Pancreas (tissue), 10 donors: ENCODE data around the gene DDX52. TPM values are rescaled to one million over a fixed set of nuclear protein-coding genes. Genes with fewer than 3 reads are reported as not detected.

ENCODE experiments used
- ATAC-seq, 4 donors: fragments of 200-7000 bp; cut with Tn5 transposase; one replicate each; pipeline versions ENCODE4 v1.8.0 to v1.9.1; 2020; ENCODE audit warnings: mild to moderate bottlenecking in 4 of 4, moderate library complexity in 4 of 4
- DNase-seq, 6 donors: peaks; one replicate each; pipeline ENCODE4 v3.0.0-alpha.2; 2020
- FAIRE-seq: peaks from 2 replicates; lab custom pipeline; 2012; peaks lifted over from hg19 to GRCh38; lab: Jason Lieb, UNC
- H3K27ac ChIP-seq, 4 donors: fragments of 200-600 bp; sonication (generic); 1 replicate in 3 of 4; 2 replicates in 1 of 4; pipeline versions ENCODE4 v1.5.0 to v1.8.0; 2020
- H3K27me3 ChIP-seq, 4 donors: fragments of 200-600 bp; one replicate each; pipeline ENCODE4 v1.8.0; 2021
- H3K36me3 ChIP-seq, 3 donors: fragments of 200-600 bp; sonication (generic) in 1 of 3; one replicate each; pipeline versions ENCODE4 v1.5.0 to v1.8.0; 2020 to 2021
- H3K4me1 ChIP-seq, 3 donors: fragments of 200-600 bp; one replicate each; pipeline ENCODE4 v1.8.0; 2021
- H3K4me3 ChIP-seq, 4 donors: fragments of 200-600 bp; sonication (generic) in 2 of 4; one replicate each; pipeline versions ENCODE4 v1.5.0 to v1.8.0; 2020 to 2021
- H3K9me3 ChIP-seq, 4 donors: fragments of 200-600 bp; one replicate each; pipeline ENCODE4 v1.8.0; 2021
- WGBS, 2 donors: extraction: QIAGEN DNeasy Blood & Tissue Kit; methylation state at CpG; one replicate each; pipeline ENCODE4 v1.1.7; 2013; 5-methylcytosine and 5-hydroxymethylcytosine counted together
- intact Hi-C, 3 donors: fragments of 100-400 bp; cut with DNase I; formaldehyde crosslinking; loops; one replicate each; pipeline versions ENCODE4 v1.11.1 to v1.14.2; 2022
- polyA plus RNA-seq, 2 donors: library from polyadenylated mRNA; stranded (reverse); fragments of 200-250 nt; gene quantifications; one replicate each; pipeline ENCODE4 v1.2.3, GENCODE V29; 2013
- total RNA-seq, 6 donors: library from RNA; stranded (reverse); fragmentation: NEBNext Ultra II Directional in 4 of 6; extraction: Animal tissue kit (Norgen Biotek cat#: 25700) in 4 of 6; gene quantifications; one replicate each; pipeline versions ENCODE4 v1.2.1 to v1.2.4, GENCODE V29; 2021 to 2023
- TF ChIP-seq, protein P1 (sequence below), 4 donors: fragments of 200-600 bp; sonication (generic) in 3 of 4; IDR thresholded peaks; one replicate each; pipeline versions ENCODE4 v1.5.0 to v1.8.0; 2021; ENCODE audit warnings: antibody characterized with exemption in 4 of 4
- donor health status: healthy with polysubstance abuse.
- donor health status: DM: no; HTN: no; CAD: no; lungs with moderate emphysema.
- donor health status: DM: no; HTN: no; CAD: no.
- donor health status: control.
- donor health status: control.
- donor health status: Bipolar disorder and iron deficiency.
- donor health status: DM: yes; HTN: yes; CAD: no.
- donor health status: DM: no; HTN: no; CAD: no.
- donor health status: DM: no; HTN: no; CAD: no.
- donor health status: DM: yes; HTN: yes; CAD: no.

DDX52 gene
- total and polyA plus RNA-seq, 8 donors = 7.7 to 21.4 (median 10.1) TPM

DNA sequence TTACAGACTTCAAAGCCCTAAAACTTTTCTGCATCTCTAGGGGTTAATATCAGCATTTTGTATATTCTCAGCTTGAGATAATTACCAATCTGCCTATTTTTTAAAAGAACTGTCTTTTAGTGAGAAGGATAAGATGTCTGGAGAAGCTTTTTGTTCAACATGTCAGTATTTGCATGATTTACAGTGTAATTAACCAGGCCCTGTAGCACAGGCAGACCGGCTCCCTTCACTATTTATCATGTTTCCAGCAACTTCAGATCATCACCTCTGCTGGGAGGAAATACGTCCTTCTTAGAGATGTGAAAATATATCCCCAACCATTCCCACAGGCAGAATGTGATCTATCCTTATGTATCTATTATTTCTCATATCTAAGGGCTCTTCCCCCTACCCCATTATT, 8.6 kb upstream of the DDX52 start:
- no peaks in the 10 kb centered on the region for H3K36me3 ChIP-seq
- intact Hi-C loops = no loop called here
- no peaks in the 10 kb centered on the region for H3K9me3 ChIP-seq
- TF ChIP-seq, protein P1, sequence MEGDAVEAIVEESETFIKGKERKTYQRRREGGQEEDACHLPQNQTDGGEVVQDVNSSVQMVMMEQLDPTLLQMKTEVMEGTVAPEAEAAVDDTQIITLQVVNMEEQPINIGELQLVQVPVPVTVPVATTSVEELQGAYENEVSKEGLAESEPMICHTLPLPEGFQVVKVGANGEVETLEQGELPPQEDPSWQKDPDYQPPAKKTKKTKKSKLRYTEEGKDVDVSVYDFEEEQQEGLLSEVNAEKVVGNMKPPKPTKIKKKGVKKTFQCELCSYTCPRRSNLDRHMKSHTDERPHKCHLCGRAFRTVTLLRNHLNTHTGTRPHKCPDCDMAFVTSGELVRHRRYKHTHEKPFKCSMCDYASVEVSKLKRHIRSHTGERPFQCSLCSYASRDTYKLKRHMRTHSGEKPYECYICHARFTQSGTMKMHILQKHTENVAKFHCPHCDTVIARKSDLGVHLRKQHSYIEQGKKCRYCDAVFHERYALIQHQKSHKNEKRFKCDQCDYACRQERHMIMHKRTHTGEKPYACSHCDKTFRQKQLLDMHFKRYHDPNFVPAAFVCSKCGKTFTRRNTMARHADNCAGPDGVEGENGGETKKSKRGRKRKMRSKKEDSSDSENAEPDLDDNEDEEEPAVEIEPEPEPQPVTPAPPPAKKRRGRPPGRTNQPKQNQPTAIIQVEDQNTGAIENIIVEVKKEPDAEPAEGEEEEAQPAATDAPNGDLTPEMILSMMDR (IDR thresholded peaks at IDR 0.05) = no peak
- no peak overlapping the region for H3K4me3 ChIP-seq
- DNase-seq (no peak), ATAC-seq (no peak), FAIRE-seq (no peak)
- no peaks in the 10 kb centered on the region for H3K27me3 ChIP-seq
- no peak overlapping the region for H3K27ac ChIP-seq
- H3K4me1 ChIP-seq = no peaks in the 10 kb centered on the region
- WGBS, 2 donors = 57 to 63% methylated on average over 2 of the region's 2 CpGs

DNA sequence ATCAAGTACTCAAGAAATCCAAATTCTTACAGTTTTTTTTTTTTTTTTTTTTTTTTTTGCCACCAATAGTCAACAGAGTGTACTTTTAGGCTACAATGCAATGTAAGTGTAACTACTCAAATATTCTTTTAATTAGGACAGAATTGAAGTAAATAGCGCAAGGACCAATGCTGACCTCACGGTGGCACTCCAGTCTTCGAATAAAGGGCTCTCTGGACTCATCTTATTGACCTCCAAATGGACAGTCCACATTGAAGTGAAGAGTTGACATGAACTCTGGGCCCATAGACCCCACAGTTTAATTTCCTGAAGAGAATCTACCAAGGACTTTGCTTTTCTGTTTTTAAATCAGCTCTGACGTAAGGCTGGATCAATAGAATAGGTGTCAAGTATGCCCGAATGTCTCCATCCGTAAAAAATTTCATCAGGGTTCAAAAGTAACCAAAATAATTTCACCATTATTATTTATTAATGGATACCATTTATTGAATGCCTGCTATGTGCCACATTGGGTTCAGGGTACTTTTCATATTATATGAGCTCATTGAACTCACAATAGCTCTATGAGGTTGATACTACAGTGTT, 7.3 kb upstream of the DDX52 start:
- FAIRE-seq (no peak), DNase-seq (peak in 2 of 6 donors; percentile 15 to 39), ATAC-seq (peak; percentile 50 to 87 (median 82))
- Histone ChIP-seq H3K36me3 (no peaks in the 10 kb centered on the region), H3K4me3 (no peak overlapping the region), H3K27me3 (no peaks in the 10 kb centered on the region), H3K4me1 (no peaks in the 10 kb centered on the region), H3K9me3 (no peaks in the 10 kb centered on the region), H3K27ac (no peak overlapping the region)
- TF ChIP-seq, protein P1 (IDR thresholded peaks at IDR 0.05) = peak in 1 of 4 donors; percentile 14
- intact Hi-C loops = no loop called here
- WGBS, 2 donors = 50 to 53% methylated on average over 6 of the region's 6 CpGs

DNA sequence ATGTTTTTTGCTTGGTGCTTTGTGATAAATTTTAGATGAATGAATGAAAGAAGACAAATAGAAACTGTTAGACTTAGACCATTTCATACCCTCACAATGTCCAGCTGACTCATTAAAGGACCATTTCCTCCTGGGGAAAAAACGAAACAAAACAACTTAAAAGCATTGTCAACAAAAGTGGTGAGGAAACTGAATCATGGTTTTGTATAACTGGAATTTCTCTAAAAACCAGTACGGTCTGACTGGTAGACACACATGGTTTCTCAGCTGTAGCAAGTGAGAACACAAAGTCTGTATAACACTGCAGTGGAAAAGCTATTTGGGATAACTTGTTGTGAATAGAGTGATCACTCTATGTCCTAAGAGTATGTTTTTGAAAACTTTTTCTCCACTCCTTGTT, 5.3 kb upstream of the DDX52 start:
- Histone ChIP-seq H3K9me3 (no peaks in the 10 kb centered on the region), H3K4me1 (peaks cover 0 to 11% (median 0%) of the 10 kb centered on the region in 3 donors), H3K27ac (peak overlapping the region in 1 of 4 donors; percentile 34), H3K4me3 (no peak overlapping the region), H3K27me3 (no peaks in the 10 kb centered on the region), H3K36me3 (no peaks in the 10 kb centered on the region)
- ATAC-seq = peak in 1 of 4 donors; percentile 8
- WGBS, 2 donors = 42 to 48% methylated on average over 2 of the region's 2 CpGs
- intact Hi-C loops = loop anchor here in 2 of 3 donors (10.0 kb wide), 2 partner anchors 106 to 126 kb away; no protein-coding TSS in a partner anchor
- TF ChIP-seq, protein P1 (IDR thresholded peaks at IDR 0.05) = no peak
- DNase-seq = no peak
- no peak for FAIRE-seq

DNA sequence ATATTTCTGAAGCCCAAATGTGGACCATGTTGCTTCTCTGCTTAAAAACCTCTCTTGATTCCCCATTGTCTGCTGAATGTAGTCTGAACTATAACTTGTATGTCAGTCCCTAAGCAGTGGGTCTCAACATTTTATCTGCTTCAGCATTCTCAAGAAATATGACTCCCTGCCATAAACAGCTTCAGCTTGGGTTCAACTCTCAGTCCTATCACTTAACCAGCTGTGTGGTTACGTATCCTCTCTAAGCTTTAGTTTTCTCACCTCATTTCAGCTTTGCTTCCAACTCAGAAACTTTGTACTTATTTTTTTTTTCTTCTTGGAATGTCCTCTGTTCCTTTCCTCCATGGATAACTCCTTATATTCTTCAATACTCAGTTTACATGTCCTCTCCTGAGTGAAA, 4.6 kb upstream of the DDX52 start:
- intact Hi-C loops = loop anchor here in 2 of 3 donors (10.0 kb wide), 2 partner anchors 107 to 127 kb away; no protein-coding TSS in a partner anchor
- no peak overlapping the region for H3K27ac ChIP-seq
- no peak overlapping the region for H3K4me3 ChIP-seq
- ATAC-seq = no peak
- H3K4me1 ChIP-seq = peaks cover 0 to 11% (median 0%) of the 10 kb centered on the region in 3 donors
- no peak for DNase-seq
- no peaks in the 10 kb centered on the region for H3K9me3 ChIP-seq
- no peak for FAIRE-seq
- no peaks in the 10 kb centered on the region for H3K27me3 ChIP-seq
- TF ChIP-seq, protein P1 (IDR thresholded peaks at IDR 0.05) = no peak
- H3K36me3 ChIP-seq = no peaks in the 10 kb centered on the region
- 78 to 89% methylated on average over 1 of the region's 1 CpG for WGBS, 2 donors

DNA sequence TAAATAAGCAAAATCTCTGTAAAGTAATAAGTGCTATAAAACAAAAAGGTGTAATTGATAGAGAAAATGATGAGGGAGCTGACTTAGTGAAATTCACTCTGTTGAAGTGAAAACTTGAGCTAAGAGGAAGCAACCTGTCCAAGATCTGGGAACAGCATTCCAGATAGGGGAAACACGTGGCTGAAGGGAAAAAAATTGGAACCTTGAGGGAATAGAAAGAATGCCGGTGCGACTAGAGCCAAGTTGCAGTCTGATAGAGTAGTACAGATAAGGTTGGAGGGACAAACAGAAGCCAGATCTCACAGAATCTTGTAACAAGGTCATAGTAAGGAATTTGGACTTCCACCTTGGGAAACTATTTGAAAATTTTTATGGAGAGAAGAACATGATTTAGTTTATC, 623 bp upstream of the DDX52 start:
- no peaks in the 10 kb centered on the region for H3K36me3 ChIP-seq
- peak overlapping the region in 2 of 4 donors; percentile 62 to 90 for H3K4me3 ChIP-seq
- intact Hi-C loops = loop anchor here in 2 of 3 donors (10.0 kb wide), 2 partner anchors 111 to 131 kb away; no protein-coding TSS in a partner anchor
- H3K27ac ChIP-seq = peak overlapping the region; percentile 59 to 83 (median 70)
- DNase-seq (peak in 3 of 6 donors; percentile 20 to 54 (median 22)), FAIRE-seq (no peak), ATAC-seq (peak; percentile 56 to 76 (median 66))
- no peaks in the 10 kb centered on the region for H3K9me3 ChIP-seq
- peaks cover 4 to 22% (median 17%) of the 10 kb centered on the region in 3 donors for H3K4me1 ChIP-seq
- TF ChIP-seq, protein P1 (IDR thresholded peaks at IDR 0.05) = no peak
- H3K27me3 ChIP-seq = no peaks in the 10 kb centered on the region
- 2 to 4% methylated on average over 3 of the region's 3 CpGs for WGBS, 2 donors
